ENCODE data around the gene PSME3IP1. TPM values are rescaled to one million over a fixed set of nuclear protein-coding genes. Genes with fewer than 3 reads are reported as not detected.
"Not testable (repeated sequence)": the region's sequence is repeated elsewhere in the genome, so short reads cannot be mapped to it uniquely, and the experiment has no call there.

The PSME3IP1 gene
- total RNA-seq, 1 donor = 70.2 TPM

GRCh38 chr16:57113042-57113453 lies 72.8 kb downstream of the PSME3IP1 start:
- peak overlapping the region; percentile 41 for H3K4me3 ChIP-seq (ENCODE audit: insufficient read depth, low read length)
- H3K9me3 ChIP-seq (ENCODE audit: low read depth, low read length) = no peaks in the 10 kb centered on the region
- peak overlapping the region; percentile 67 for H3K4me2 ChIP-seq (ENCODE audit: insufficient read depth, low read length)
- DNase-seq (ENCODE audit: insufficient read length, low spot score, missing footprints) = peak; percentile 98
- no peaks in the 10 kb centered on the region for H3K27me3 ChIP-seq (ENCODE audit: insufficient read depth, low read length)
- TF ChIP-seq CTCF (IDR thresholded peaks at IDR 0.05; ENCODE audit: extremely low read depth, low read depth, low read length) = no peak
- peak overlapping the region; percentile 28 for H3K27ac ChIP-seq (ENCODE audit: low read depth, low read length)
- H3K36me3 ChIP-seq (ENCODE audit: insufficient read depth, low read length) = no peaks in the 10 kb centered on the region
- no peaks in the 10 kb centered on the region for H3K79me2 ChIP-seq (ENCODE audit: insufficient read depth, low read length)
- peak overlapping the region; percentile 79 for H2AFZ ChIP-seq (ENCODE audit: low read length)
- peaks cover 18% of the 10 kb centered on the region for H3K4me1 ChIP-seq (ENCODE audit: insufficient read depth, low read length)
- no peaks in the 10 kb centered on the region for H4K20me1 ChIP-seq (ENCODE audit: insufficient read depth, low read length)

GRCh38 chr16:57112403-57113041 lies 73.3 kb downstream of the PSME3IP1 start:
- Histone ChIP-seq H4K20me1 (ENCODE audit: insufficient read depth, low read length) (no peaks in the 10 kb centered on the region), H3K9me3 (ENCODE audit: low read depth, low read length) (no peaks in the 10 kb centered on the region), H3K4me2 (ENCODE audit: insufficient read depth, low read length) (peak overlapping the region; percentile 67), H2AFZ (ENCODE audit: low read length) (peak overlapping the region; percentile 79), H3K4me3 (ENCODE audit: insufficient read depth, low read length) (peak overlapping the region; percentile 41), H3K27me3 (ENCODE audit: insufficient read depth, low read length) (no peaks in the 10 kb centered on the region), H3K79me2 (ENCODE audit: insufficient read depth, low read length) (no peaks in the 10 kb centered on the region), H3K36me3 (ENCODE audit: insufficient read depth, low read length) (no peaks in the 10 kb centered on the region), H3K4me1 (ENCODE audit: insufficient read depth, low read length) (peaks cover 18% of the 10 kb centered on the region), H3K27ac (ENCODE audit: low read depth, low read length) (peak overlapping the region; percentile 28)
- peak; percentile 88 for DNase-seq (ENCODE audit: insufficient read length, low spot score, missing footprints)
- no peak for TF ChIP-seq CTCF (IDR thresholded peaks at IDR 0.05; ENCODE audit: extremely low read depth, low read depth, low read length)

- no peak overlapping the region for H2AFZ ChIP-seq (ENCODE audit: low read length)
- H3K27ac ChIP-seq (ENCODE audit: low read depth, low read length) = no peak overlapping the region
- TF ChIP-seq CTCF (IDR thresholded peaks at IDR 0.05; ENCODE audit: extremely low read depth, low read depth, low read length) = no peak
- peaks cover 18% of the 10 kb centered on the region for H3K4me1 ChIP-seq (ENCODE audit: insufficient read depth, low read length)
- peaks cover 5% of the 10 kb centered on the region for H4K20me1 ChIP-seq (ENCODE audit: insufficient read depth, low read length)
- no peaks in the 10 kb centered on the region for H3K79me2 ChIP-seq (ENCODE audit: insufficient read depth, low read length)
- no peak overlapping the region for H3K4me2 ChIP-seq (ENCODE audit: insufficient read depth, low read length)
- no peak overlapping the region for H3K4me3 ChIP-seq (ENCODE audit: insufficient read depth, low read length)
- H3K36me3 ChIP-seq (ENCODE audit: insufficient read depth, low read length) = no peaks in the 10 kb centered on the region
- H3K9me3 ChIP-seq (ENCODE audit: low read depth, low read length) = no peaks in the 10 kb centered on the region
- no peaks in the 10 kb centered on the region for H3K27me3 ChIP-seq (ENCODE audit: insufficient read depth, low read length)
- DNase-seq (ENCODE audit: insufficient read length, low spot score, missing footprints) = peak; percentile 64
Measured at GRCh38 chr16:57111420-57111819, 74.4 kb downstream of the PSME3IP1 start.

GRCh38 chr16:57110937-57111336 lies 74.9 kb downstream of the PSME3IP1 start:
- Histone ChIP-seq H3K9me3 (ENCODE audit: low read depth, low read length) (no peaks in the 10 kb centered on the region), H3K4me1 (ENCODE audit: insufficient read depth, low read length) (peaks cover 18% of the 10 kb centered on the region), H3K27ac (ENCODE audit: low read depth, low read length) (no peak overlapping the region), H3K79me2 (ENCODE audit: insufficient read depth, low read length) (no peaks in the 10 kb centered on the region), H3K4me2 (ENCODE audit: insufficient read depth, low read length) (no peak overlapping the region), H3K27me3 (ENCODE audit: insufficient read depth, low read length) (no peaks in the 10 kb centered on the region), H2AFZ (ENCODE audit: low read length) (no peak overlapping the region), H3K4me3 (ENCODE audit: insufficient read depth, low read length) (no peak overlapping the region), H4K20me1 (ENCODE audit: insufficient read depth, low read length) (peaks cover 5% of the 10 kb centered on the region), H3K36me3 (ENCODE audit: insufficient read depth, low read length) (no peaks in the 10 kb centered on the region)
- no peak for TF ChIP-seq CTCF (IDR thresholded peaks at IDR 0.05; ENCODE audit: extremely low read depth, low read depth, low read length)
- no peak for DNase-seq (ENCODE audit: insufficient read length, low spot score, missing footprints)

GRCh38 chr16:57109259-57110105 lies 76.4 kb downstream of the PSME3IP1 start:
- not testable (repeated sequence) for H3K36me3 ChIP-seq (ENCODE audit: insufficient read depth, low read length); H2AFZ ChIP-seq (ENCODE audit: low read length); H3K79me2 ChIP-seq (ENCODE audit: insufficient read depth, low read length); H3K9me3 ChIP-seq (ENCODE audit: low read depth, low read length); H3K4me2 ChIP-seq (ENCODE audit: insufficient read depth, low read length); H4K20me1 ChIP-seq (ENCODE audit: insufficient read depth, low read length); H3K4me3 ChIP-seq (ENCODE audit: insufficient read depth, low read length); H3K27me3 ChIP-seq (ENCODE audit: insufficient read depth, low read length); H3K27ac ChIP-seq (ENCODE audit: low read depth, low read length)
- peak; percentile 56 for DNase-seq (ENCODE audit: insufficient read length, low spot score, missing footprints)
- H3K4me1 ChIP-seq (ENCODE audit: insufficient read depth, low read length) = peaks cover 18% of the 10 kb centered on the region

All from osteoblast (primary cell).